IPS-NIHi7 (cell line): Measurements from ENCODE around the gene SERTAD1.

Experiments
- DNase-seq: peaks from one replicate; pipeline ENCODE4 v3.0.0; 2012; ENCODE audit warnings: mixed read lengths; ENCODE audit errors: extremely low spot score

The SERTAD1 gene

DNA sequence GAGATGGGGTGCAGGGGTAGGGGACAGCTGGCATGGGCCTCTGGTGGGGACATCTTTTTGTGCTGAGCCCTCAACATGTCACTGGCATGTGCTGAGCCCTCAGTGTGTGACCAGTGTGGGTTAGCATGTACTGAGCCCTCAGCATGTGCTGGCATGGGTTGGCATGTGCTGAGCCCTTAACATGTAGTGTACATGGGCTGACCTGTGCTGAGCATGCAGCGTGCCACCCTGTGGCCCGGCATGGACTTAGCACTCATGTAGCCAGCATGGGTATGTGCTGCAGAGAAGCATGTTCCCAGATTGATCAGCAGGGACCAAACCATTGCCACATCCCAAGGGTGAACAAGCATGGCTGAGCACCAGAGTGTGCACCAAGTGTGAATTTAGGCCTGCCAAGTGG is 47.3 kb downstream of the SERTAD1 start:
- DNase-seq = no peak

DNA sequence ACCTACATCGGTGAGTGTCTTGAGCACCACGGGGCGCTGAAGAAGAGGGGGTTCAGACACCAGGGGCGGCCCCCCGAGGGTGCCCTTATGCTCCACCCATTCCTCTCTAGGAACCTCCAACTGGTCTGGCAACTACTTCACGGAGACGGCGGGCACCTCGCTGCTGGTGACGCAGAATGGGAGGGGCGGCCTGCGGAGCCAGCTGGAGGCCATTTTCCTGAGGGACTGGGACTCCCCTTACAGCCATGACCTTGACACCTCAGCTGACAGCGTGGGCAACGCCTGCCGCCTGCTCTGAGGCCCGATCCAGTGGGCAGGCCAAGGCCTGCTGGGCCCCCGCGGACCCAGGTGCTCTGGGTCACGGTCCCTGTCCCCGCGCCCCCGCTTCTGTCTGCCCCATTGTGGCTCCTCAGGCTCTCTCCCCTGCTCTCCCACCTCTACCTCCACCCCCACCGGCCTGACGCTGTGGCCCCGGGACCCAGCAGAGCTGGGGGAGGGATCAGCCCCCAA is 47.9 kb downstream of the SERTAD1 start:
- DNase-seq = no peak

DNA sequence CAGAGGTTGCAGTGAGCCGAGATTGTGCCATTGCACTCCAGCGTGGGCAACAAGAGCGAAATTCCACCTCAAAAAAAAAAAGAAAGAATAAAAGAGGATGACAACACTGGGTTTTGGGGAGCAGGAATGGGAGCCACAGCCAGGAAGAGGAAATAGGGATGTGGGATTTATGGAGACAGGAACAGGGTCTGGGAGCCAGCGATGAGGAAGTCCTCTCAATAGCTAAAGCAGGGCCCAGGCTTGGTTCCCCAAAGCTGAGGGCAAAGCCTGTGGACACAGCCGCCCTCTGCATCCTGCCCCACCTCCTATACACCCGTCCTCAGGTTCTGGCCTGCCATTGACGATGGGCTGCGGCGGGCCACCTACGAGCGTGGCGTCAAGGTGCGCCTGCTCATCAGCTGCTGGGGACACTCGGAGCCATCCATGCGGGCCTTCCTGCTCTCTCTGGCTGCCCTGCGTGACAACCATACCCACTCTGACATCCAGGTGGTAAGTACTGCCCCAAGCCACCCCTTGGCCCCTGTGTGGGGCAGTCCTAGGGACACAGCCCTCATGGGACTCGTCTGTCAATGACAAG is 49.4 kb downstream of the SERTAD1 start:
- DNase-seq = no peak

DNA sequence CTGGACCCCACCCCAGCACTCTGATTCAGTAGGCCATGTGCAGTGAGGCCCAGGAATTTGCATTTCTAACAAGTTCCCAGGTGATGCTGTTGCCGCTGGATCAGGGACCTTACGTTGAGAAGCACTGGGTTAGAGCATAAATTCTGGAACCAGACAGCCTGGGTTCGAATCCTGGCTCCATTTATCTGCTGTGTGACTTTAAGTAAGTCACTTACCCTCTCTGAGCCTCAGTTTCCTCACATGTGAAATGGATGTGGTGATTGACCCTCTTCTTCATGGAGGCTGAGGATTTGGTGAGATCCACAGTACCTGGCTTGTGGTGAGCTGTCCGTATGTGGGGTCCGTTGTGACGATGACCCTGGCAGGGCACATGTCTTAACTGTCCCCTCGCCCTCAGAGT is 51.7 kb downstream of the SERTAD1 start:
- no peak for DNase-seq

DNA sequence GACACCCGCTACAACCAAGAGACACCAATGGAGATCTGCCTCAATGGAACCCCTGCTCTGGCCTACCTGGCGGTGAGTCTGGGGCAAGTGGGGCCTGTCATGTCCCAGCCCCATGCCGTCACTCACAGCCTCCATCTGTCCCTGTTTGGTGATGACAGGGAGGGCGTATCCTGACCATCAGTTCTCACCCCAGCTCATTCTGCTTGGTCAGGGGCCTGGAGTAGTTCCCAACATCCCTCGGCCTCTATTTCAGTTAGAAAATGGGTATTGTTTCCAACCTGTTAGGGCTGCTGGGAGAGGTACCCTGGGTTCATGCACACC is 54.0 kb downstream of the SERTAD1 start:
- no peak for DNase-seq
